NCI-H2107 (cell line): ENCODE measurements around the gene PDE3A.
"Not testable (repeated sequence)": the region's sequence is repeated elsewhere in the genome, so short reads cannot be mapped to it uniquely, and the experiment has no call there.

Experiments used
- DNase-seq: peaks from one replicate; lab custom pipeline; 2025; lab: John Stamatoyannopoulos, UW

Gene PDE3A

GRCh38 chr12:20604408-20605067 lies 236.2 kb downstream of the PDE3A start:
- DNase-seq, result no peak

GRCh38 chr12:20615020-20615419 lies 246.7 kb downstream of the PDE3A start:
- DNase-seq, result not testable (repeated sequence)

- no peak for DNase-seq
Measured at GRCh38 chr12:20616093-20616492, 247.8 kb downstream of the PDE3A start.

GRCh38 chr12:20620261-20620660 lies 251.9 kb downstream of the PDE3A start:
- no peak for DNase-seq

- DNase-seq, result no peak
Measured at GRCh38 chr12:20624718-20625117, 256.4 kb downstream of the PDE3A start.

GRCh38 chr12:20625531-20625930 lies 257.2 kb downstream of the PDE3A start:
- DNase-seq, result no peak

GRCh38 chr12:20627001-20627588 lies 258.8 kb downstream of the PDE3A start:
- DNase-seq, result no peak

- DNase-seq, result no peak
Measured at GRCh38 chr12:20628226-20628787, 260.0 kb downstream of the PDE3A start.

GRCh38 chr12:20628999-20629398 lies 260.7 kb downstream of the PDE3A start:
- no peak for DNase-seq

GRCh38 chr12:20629414-20630156 lies 261.2 kb downstream of the PDE3A start:
- DNase-seq, result no peak

- DNase-seq, result no peak
Measured at GRCh38 chr12:20631711-20632110, 263.4 kb downstream of the PDE3A start.

- DNase-seq, result no peak
Measured at GRCh38 chr12:20641106-20641505, 272.8 kb downstream of the PDE3A start.

- no peak for DNase-seq
Measured at GRCh38 chr12:20643822-20644221, 275.5 kb downstream of the PDE3A start.

- no peak for DNase-seq
Measured at GRCh38 chr12:20646239-20646827, 278.0 kb downstream of the PDE3A start.

- DNase-seq, result no peak
Measured at GRCh38 chr12:20653871-20654270, 285.5 kb downstream of the PDE3A start.

- no peak for DNase-seq
Measured at GRCh38 chr12:20656600-20656999, 288.3 kb downstream of the PDE3A start.

- no peak for DNase-seq
Measured at GRCh38 chr12:20657496-20657895, 289.2 kb downstream of the PDE3A start.

GRCh38 chr12:20681334-20681733 lies 313.0 kb downstream of the PDE3A start:
- no peak for DNase-seq

GRCh38 chr12:20695232-20695631 lies 326.9 kb downstream of the PDE3A start, which contains the start of gene SLCO1C1:
Gene SLCO1C1 (plus strand): TSS chr12:20695332. CDS start chr12:20699577, 4,245 bp downstream.
- no peak for DNase-seq

- DNase-seq, result no peak
Measured at GRCh38 chr12:20696181-20696905, 328.0 kb downstream of the PDE3A start.

- no peak for DNase-seq
Measured at GRCh38 chr12:20701106-20701505, 332.8 kb downstream of the PDE3A start.

- DNase-seq, result no peak
Measured at GRCh38 chr12:20704860-20705259, 336.5 kb downstream of the PDE3A start.
